Peyer's patch (tissue), 4 donors: Measurements from ENCODE around the gene GPSM1. TPM values are rescaled to one million over a fixed set of nuclear protein-coding genes. Genes with fewer than 3 reads are reported as not detected.

ENCODE experiments used
- DNase-seq, 3 donors: peaks; one replicate each; pipeline ENCODE4 v3.0.0-alpha.2; 2017 to 2019
- H3K27ac ChIP-seq, 4 donors: fragments of 200-600 bp; sonication (generic); one replicate each; pipeline ENCODE4 v1.5.1; 2016 to 2019
- H3K27me3 ChIP-seq, 2 donors: fragments of 200-600 bp; sonication (generic); one replicate each; pipeline ENCODE4 v1.5.1; 2019
- H3K36me3 ChIP-seq, 3 donors: fragments of 200-600 bp; sonication (generic); one replicate each; pipeline ENCODE4 v1.5.1; 2016 to 2019
- H3K4me1 ChIP-seq, 4 donors: fragments of 200-600 bp; sonication (generic); one replicate each; pipeline ENCODE4 v1.5.1; 2016 to 2019
- H3K4me3 ChIP-seq, 4 donors: fragments of 200-600 bp; sonication (generic); 1 replicate in 3 of 4; 2 replicates in 1 of 4; pipeline ENCODE4 v1.5.1; 2016 to 2019; ENCODE audit warnings: mild to moderate bottlenecking in 1 of 4
- H3K9me3 ChIP-seq, 4 donors: fragments of 200-600 bp; sonication (generic); one replicate each; pipeline ENCODE4 v1.5.1; 2016 to 2019; ENCODE audit warnings: mild to moderate bottlenecking in 1 of 4
- POLR2A ChIP-seq, 2 donors: fragments of 450-650 bp; IDR thresholded peaks; one replicate each; pipeline ENCODE4 v1.5.1; 2017; ENCODE audit warnings: antibody characterized with exemption in 2 of 2, mild to moderate bottlenecking in 2 of 2, moderate library complexity in 2 of 2
- total RNA-seq, 4 donors: library from RNA; depleted of rRNA; stranded (reverse); fragments of >200 nt; gene quantifications; one replicate each; pipeline ENCODE4 v1.1.0, GENCODE V29; 2016
- TF ChIP-seq, protein P1 (sequence below), 6 experiments: fragments of 450-650 bp in 4 of 6; fragments of 200-600 bp in 2 of 6; sonication (generic) in 1 of 6; IDR thresholded peaks; one replicate each; pipeline ENCODE4 v1.5.1; 2017 to 2019; ENCODE audit warnings: antibody characterized with exemption in 6 of 6, mild to moderate bottlenecking in 3 of 6, moderate library complexity in 1 of 6

GPSM1 gene
- total RNA-seq, 4 donors from 2014 or later = 3.7 to 25.6 (median 6.0) TPM

DNA sequence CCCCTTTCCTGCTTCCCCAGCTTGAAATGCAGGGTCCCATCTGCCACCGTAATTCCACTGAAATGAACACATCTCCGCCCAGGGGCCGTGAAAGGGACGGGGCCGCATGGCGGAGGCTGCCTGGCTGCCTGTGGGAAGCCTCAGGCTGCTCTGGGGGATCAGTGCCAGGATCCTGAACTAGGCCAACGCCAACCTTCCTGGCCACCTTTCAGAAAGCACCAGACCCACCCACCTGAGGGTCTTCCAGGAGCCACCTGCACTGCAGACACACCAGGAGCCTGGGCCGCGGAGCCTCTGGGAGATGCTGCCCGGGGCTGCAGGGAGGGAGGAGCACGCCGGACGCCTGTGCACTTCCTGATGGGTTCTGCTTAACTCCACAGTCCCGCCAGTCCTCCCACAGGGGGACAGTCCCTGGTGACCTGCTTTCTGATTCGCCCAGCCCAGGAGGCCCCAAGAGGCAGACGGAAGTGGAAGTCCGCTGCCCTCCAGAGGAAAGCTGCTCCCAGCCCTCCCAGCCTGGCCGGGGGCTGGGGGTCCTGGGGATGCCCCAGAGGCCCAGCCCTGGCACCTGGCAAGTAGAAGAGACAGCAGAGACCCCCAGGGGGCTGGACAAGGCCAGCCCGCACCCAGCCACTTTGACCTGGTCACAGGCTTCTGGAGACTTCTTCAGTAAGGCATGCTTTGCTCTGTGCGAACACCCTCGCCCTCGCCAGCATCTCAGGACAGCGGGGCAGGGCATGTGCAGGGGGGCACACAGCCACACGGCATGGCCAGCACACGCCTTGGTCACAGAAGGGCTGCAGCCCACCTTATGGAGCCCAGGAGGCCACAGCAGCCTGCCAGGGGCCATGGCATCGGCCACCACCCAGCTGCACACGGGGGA lies 46.2 kb downstream of the GPSM1 start, which contains the start of gene CARD9:
Gene CARD9, minus strand, starts transcription at position 370 of the 883 bp plus-strand sequence. CDS start 1,591 bp downstream, outside the sequence.
- no peaks in the 10 kb centered on the region for H3K9me3 ChIP-seq
- H3K27me3 ChIP-seq = no peaks in the 10 kb centered on the region
- peak within 1 kb of the TSS in 3 of 4 donors; percentile 12 to 40 (median 24) for H3K4me3 ChIP-seq
- H3K4me1 ChIP-seq = peaks cover 0 to 11% (median 4%) of the 10 kb centered on the region in 4 donors
- TF ChIP-seq, protein P1, sequence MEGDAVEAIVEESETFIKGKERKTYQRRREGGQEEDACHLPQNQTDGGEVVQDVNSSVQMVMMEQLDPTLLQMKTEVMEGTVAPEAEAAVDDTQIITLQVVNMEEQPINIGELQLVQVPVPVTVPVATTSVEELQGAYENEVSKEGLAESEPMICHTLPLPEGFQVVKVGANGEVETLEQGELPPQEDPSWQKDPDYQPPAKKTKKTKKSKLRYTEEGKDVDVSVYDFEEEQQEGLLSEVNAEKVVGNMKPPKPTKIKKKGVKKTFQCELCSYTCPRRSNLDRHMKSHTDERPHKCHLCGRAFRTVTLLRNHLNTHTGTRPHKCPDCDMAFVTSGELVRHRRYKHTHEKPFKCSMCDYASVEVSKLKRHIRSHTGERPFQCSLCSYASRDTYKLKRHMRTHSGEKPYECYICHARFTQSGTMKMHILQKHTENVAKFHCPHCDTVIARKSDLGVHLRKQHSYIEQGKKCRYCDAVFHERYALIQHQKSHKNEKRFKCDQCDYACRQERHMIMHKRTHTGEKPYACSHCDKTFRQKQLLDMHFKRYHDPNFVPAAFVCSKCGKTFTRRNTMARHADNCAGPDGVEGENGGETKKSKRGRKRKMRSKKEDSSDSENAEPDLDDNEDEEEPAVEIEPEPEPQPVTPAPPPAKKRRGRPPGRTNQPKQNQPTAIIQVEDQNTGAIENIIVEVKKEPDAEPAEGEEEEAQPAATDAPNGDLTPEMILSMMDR (IDR thresholded peaks at IDR 0.05) = no peak
- TF ChIP-seq POLR2A (IDR thresholded peaks at IDR 0.05) = no peak
- H3K36me3 ChIP-seq = peaks cover 0 to 7% (median 0%) of the 10 kb centered on the region in 3 donors
- peak within 1 kb of the TSS in 1 of 4 donors; percentile 35 for H3K27ac ChIP-seq
- peak in 1 of 3 donors; percentile 58 for DNase-seq

DNA sequence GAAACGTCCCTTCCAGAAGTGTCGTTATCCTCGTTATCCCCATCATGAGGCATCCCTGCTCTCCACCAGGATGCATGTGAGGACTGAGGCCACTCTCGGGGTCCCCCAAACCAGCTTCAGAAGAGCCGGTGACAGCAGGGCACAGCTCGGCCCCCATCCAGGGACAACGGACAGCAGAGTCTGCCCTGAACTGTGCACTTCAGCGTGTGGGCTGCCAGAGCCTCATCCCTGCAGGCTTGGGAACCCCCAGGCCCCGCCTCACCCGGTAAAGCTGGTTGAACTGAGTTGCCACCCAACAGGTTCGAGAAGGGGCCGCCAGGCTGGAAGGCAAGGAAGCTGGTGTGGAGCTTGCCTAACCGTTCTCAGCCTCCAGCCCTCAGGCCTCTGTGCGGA lies 46.8 kb downstream of the GPSM1 start:
- TF ChIP-seq POLR2A (IDR thresholded peaks at IDR 0.05) = no peak
- TF ChIP-seq, protein P1 (IDR thresholded peaks at IDR 0.05) = no peak
- Histone ChIP-seq H3K4me1 (peaks cover 0 to 11% (median 4%) of the 10 kb centered on the region in 4 donors), H3K4me3 (no peak overlapping the region), H3K36me3 (peaks cover 0 to 13% (median 0%) of the 10 kb centered on the region in 3 donors), H3K27ac (no peak overlapping the region), H3K27me3 (no peaks in the 10 kb centered on the region), H3K9me3 (no peaks in the 10 kb centered on the region)
- DNase-seq = no peak

DNA sequence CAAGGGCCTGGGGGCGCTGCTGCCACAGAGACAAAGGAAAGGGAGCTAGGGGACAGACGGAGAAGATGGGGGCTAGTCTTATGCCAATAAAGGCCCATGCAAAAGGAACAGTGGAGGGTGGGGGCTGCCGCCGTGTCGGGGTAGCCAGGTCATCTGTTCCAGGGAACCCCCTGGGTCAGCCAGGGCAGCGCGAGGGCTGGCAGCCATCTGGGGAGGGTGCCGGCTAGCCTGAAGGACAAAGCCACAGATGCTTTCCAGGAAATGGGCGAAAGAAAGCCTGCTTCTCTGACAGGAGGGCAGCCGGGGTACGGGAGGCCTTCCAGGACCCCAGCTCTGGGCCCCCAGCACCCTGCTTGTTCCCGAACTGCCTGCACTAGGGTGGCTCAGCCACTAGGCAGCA lies 47.8 kb downstream of the GPSM1 start:
- Histone ChIP-seq H3K36me3 (peaks cover 0 to 22% (median 0%) of the 10 kb centered on the region in 3 donors), H3K9me3 (no peaks in the 10 kb centered on the region), H3K27ac (no peak overlapping the region), H3K27me3 (no peaks in the 10 kb centered on the region), H3K4me1 (peaks cover 0 to 11% (median 4%) of the 10 kb centered on the region in 4 donors), H3K4me3 (no peak overlapping the region)
- no peak for DNase-seq
- TF ChIP-seq POLR2A (IDR thresholded peaks at IDR 0.05) = no peak
- TF ChIP-seq, protein P1 (IDR thresholded peaks at IDR 0.05) = no peak

DNA sequence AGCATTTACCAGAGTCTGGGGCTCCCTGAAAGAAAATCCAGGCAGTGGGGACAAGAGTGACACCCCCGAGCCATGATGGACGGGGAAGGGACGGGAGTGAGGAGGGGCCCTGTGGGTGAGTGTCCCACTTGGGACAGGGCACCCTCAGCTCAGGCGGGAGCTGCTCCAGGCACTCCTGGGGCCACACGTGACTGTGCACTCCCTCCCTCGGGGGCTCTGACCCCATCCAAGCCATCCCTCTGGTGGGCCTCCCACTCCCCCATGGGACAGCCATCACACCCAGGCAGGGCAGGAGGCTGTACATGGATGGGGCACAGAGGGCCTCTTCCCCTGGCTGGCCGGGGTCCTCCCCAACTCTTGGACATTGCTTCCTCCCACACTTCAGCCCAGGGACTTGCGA lies 49.1 kb downstream of the GPSM1 start:
- Histone ChIP-seq H3K36me3 (peaks cover 0 to 36% (median 0%) of the 10 kb centered on the region in 3 donors), H3K9me3 (no peaks in the 10 kb centered on the region), H3K27me3 (no peaks in the 10 kb centered on the region), H3K4me3 (no peak overlapping the region), H3K27ac (no peak overlapping the region), H3K4me1 (peaks cover 0 to 11% (median 4%) of the 10 kb centered on the region in 4 donors)
- no peak for DNase-seq
- TF ChIP-seq, protein P1 (IDR thresholded peaks at IDR 0.05) = no peak
- TF ChIP-seq POLR2A (IDR thresholded peaks at IDR 0.05) = no peak

DNA sequence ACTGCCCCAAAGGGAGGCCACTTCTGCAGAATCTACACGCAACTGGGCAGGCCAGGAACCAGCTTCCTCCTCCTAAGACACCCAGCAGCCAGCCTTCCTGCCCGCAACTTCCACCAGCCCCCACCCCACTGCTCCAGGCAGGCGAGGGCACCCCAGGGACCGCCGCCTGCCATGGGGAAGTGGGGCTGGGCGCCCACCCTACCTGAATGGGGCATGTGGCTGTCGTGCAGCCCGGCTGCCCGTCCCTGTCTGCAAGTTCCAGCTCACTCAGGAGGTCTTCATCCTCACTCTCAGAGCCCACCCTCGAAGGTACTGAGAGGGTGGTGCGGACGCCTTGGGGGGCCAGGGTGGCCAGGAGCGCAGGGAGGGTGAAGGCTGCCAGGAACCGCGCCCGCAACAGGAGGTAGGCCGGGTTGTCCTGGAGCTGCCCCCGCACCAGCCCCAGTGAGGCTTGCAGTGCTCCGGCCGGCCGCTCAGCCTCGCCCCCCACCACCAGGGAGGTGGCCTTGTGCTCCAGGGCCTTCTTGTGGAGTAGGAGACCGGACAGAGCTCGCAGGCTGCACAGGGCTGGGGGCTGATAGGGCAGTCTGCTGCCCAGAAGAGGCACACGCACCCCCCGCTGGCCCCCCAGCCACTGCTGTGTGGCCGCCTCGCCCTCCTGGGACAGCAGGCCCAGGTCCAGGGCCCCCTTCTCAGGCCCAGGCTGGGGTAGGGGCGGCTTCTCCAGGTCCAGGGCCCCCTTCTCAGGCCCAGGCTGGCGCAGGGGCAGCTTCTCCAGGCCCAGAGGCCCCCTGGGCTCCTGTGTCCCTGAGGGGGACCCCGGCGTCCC lies 50.2 kb downstream of the GPSM1 start:
- Histone ChIP-seq H3K36me3 (peaks cover 0 to 46% (median 0%) of the 10 kb centered on the region in 3 donors), H3K4me1 (peaks cover 0 to 4% (median 2%) of the 10 kb centered on the region in 4 donors), H3K9me3 (no peaks in the 10 kb centered on the region), H3K27ac (no peak overlapping the region), H3K4me3 (no peak overlapping the region), H3K27me3 (no peaks in the 10 kb centered on the region)
- no peak for DNase-seq
- TF ChIP-seq POLR2A (IDR thresholded peaks at IDR 0.05) = no peak
- TF ChIP-seq, protein P1 (IDR thresholded peaks at IDR 0.05) = no peak
